ENCODE results near the gene LRP2. TPM values are rescaled to one million over a fixed set of nuclear protein-coding genes. Genes with fewer than 3 reads are reported as not detected.

The LRP2 gene
- total and polyA plus RNA-seq, 10 of the 15 experiments (the other 5 are each of a cell fraction or from before 2014, with no cell fraction given): 0.01 to 0.19 (median 0.06) TPM; not detected in 5

- TF ChIP-seq POLR2A (IDR thresholded peaks at IDR 0.05; ENCODE audit: low read depth, low read length) (no peak), CHD2 (IDR thresholded peaks at IDR 0.05; ENCODE audit: borderline replicate concordance, low read depth, low read length) (no peak), IRF5 (IDR thresholded peaks at IDR 0.05; ENCODE audit: borderline replicate concordance) (no peak), MYB (IDR thresholded peaks at IDR 0.05; ENCODE audit: borderline replicate concordance, low read depth, low read length) (no peak), NFYB (IDR thresholded peaks at IDR 0.05; ENCODE audit: insufficient read depth, low read depth, low read length) (no peak), SMARCA5 (IDR thresholded peaks at IDR 0.05) (no peak)
- TF ChIP-seq, protein P1, sequence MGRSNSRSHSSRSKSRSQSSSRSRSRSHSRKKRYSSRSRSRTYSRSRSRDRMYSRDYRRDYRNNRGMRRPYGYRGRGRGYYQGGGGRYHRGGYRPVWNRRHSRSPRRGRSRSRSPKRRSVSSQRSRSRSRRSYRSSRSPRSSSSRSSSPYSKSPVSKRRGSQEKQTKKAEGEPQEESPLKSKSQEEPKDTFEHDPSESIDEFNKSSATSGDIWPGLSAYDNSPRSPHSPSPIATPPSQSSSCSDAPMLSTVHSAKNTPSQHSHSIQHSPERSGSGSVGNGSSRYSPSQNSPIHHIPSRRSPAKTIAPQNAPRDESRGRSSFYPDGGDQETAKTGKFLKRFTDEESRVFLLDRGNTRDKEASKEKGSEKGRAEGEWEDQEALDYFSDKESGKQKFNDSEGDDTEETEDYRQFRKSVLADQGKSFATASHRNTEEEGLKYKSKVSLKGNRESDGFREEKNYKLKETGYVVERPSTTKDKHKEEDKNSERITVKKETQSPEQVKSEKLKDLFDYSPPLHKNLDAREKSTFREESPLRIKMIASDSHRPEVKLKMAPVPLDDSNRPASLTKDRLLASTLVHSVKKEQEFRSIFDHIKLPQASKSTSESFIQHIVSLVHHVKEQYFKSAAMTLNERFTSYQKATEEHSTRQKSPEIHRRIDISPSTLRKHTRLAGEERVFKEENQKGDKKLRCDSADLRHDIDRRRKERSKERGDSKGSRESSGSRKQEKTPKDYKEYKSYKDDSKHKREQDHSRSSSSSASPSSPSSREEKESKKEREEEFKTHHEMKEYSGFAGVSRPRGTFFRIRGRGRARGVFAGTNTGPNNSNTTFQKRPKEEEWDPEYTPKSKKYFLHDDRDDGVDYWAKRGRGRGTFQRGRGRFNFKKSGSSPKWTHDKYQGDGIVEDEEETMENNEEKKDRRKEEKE (IDR thresholded peaks at IDR 0.05): no peak
- no TSS peak for BruUV-seq (replicated peaks)
- CTCF ChIA-PET: no interaction called here
- intact Hi-C loops (cut with micrococcal nuclease; ENCODE audit: unreplicated experiment) (no loop called here), in situ Hi-C loops (cut with MboI) (no loop called here)
- H3K27me3 ChIP-seq (replicated peaks in 1 of 2; ENCODE audit: control insufficient read depth in 2 of 2, insufficient read depth in 2 of 2, low read length in 1 of 2): peaks cover 17 to 21% of the 10 kb centered on the region in 2 experiments
- H3K4me2 ChIP-seq (ENCODE audit: control insufficient read depth, insufficient read depth): no peak overlapping the region
- H3K36me3 ChIP-seq (ENCODE audit: control insufficient read depth in 2 of 2, insufficient read depth in 2 of 2, low read length in 1 of 2): no peaks in the 10 kb centered on the region
- peaks cover 11% of the 10 kb centered on the region for H3K4me1 ChIP-seq (ENCODE audit: control insufficient read depth, insufficient read depth, low read length)
- H3K9ac ChIP-seq (ENCODE audit: control insufficient read depth, insufficient read depth, low read length): no peak overlapping the region
- ATAC-seq (no peak), FAIRE-seq (no peak), DNase-seq (ENCODE audit: low read depth, low spot score) (no peak)
- H2AFZ ChIP-seq (ENCODE audit: control insufficient read depth, low read depth, low read length): no peak overlapping the region
- H3K4me3 ChIP-seq: no peak overlapping the region
- H4K20me1 ChIP-seq (ENCODE audit: control insufficient read depth, insufficient read depth): no peaks in the 10 kb centered on the region
- SMC1A ChIA-PET (ENCODE audit: uncharacterized antibody, unreplicated experiment): no interaction called here
- H3K27ac ChIP-seq (ENCODE audit: control insufficient read depth, insufficient read depth): no peak overlapping the region
- POLR2A ChIA-PET: no interaction called here
- RAD21 ChIA-PET (ENCODE audit: unreplicated experiment): no interaction called here
- H3K79me2 ChIP-seq (ENCODE audit: control insufficient read depth, insufficient read depth, low read length): no peaks in the 10 kb centered on the region
- no peaks in the 10 kb centered on the region for H3K9me3 ChIP-seq (replicated peaks; ENCODE audit: control insufficient read depth, insufficient read depth, low read length)
These were observed 3.7 kb upstream of the LRP2 start for GRCh38 chr2:169366066-169366465.

Data from GM12878 (cell line).